Caco-2 (cell line): ENCODE data around the gene KPNA1. TPM values are rescaled to one million over a fixed set of nuclear protein-coding genes. Genes with fewer than 3 reads are reported as not detected.

ENCODE experiments used
- BruUV-seq: library from RNA; stranded (reverse); fragments of 400-500 nt; replicated peaks from 2 replicates; lab custom pipeline; 2021; lab: Mats Ljungman, UMichigan
- CTCF ChIA-PET: fragments of 300-600 bp; sonication (Branson Sonifier 250); formaldehyde crosslinking; loops from one replicate; lab custom pipeline; 2022; ENCODE audit warnings: antibody characterized with exemption; lab: Charles Lee
- POLR2A ChIA-PET: fragments of 300-600 bp; sonication (Branson Sonifier 250); formaldehyde crosslinking; loops from one replicate; lab custom pipeline; 2022; ENCODE audit warnings: antibody characterized with exemption; lab: Charles Lee
- DNase-seq, 2 experiments: peaks; one replicate each; pipeline versions ENCODE4 v3.0.0 to v3.0.0-alpha.2; 2020 to 2022
- H3K27me3 ChIP-seq: replicated peaks from 2 replicates; pipeline ENCODE4 v1.6.0; 2011; ENCODE audit warnings: low read length; ENCODE audit not compliant: control insufficient read depth, insufficient read depth
- H3K36me3 ChIP-seq: 2 replicates; pipeline ENCODE4 v1.5.1; 2011; ENCODE audit warnings: low read length; ENCODE audit not compliant: control insufficient read depth, insufficient read depth
- H3K4me1 ChIP-seq: fragments of 250-450 bp; sonication (Bioruptor Pico); 2 replicates; pipeline ENCODE4 v1.5.1; 2020; ENCODE audit warnings: mild to moderate bottlenecking
- H3K4me3 ChIP-seq: 2 replicates; pipeline ENCODE4 v1.5.1; 2011; ENCODE audit warnings: low read depth, mild to moderate bottlenecking, control low read depth, low read length
- H3K9me3 ChIP-seq: fragments of 250-450 bp; sonication (Bioruptor Pico); 2 replicates; pipeline ENCODE4 v1.5.1; 2020; ENCODE audit warnings: mild to moderate bottlenecking, moderate library complexity
- H3K27ac Mint-ChIP-seq: one replicate; pipeline ENCODE4 v1.8.0; 2022; ENCODE audit warnings: mixed read lengths; ENCODE audit not compliant: unreplicated experiment
- H3K27me3 Mint-ChIP-seq: one replicate; pipeline ENCODE4 v1.8.0; 2022; ENCODE audit warnings: mixed read lengths; ENCODE audit not compliant: insufficient read depth, unreplicated experiment
- H3K36me3 Mint-ChIP-seq: one replicate; pipeline ENCODE4 v1.8.0; 2022; ENCODE audit warnings: mild to moderate bottlenecking, mixed read lengths; ENCODE audit not compliant: insufficient read depth, unreplicated experiment
- H3K4me1 Mint-ChIP-seq: one replicate; pipeline ENCODE4 v1.8.0; 2022; ENCODE audit warnings: low read depth, mixed read lengths; ENCODE audit not compliant: unreplicated experiment
- H3K4me3 Mint-ChIP-seq: one replicate; pipeline ENCODE4 v1.8.0; 2022; ENCODE audit warnings: mild to moderate bottlenecking, moderate library complexity, mixed read lengths; ENCODE audit not compliant: unreplicated experiment
- H3K9me3 Mint-ChIP-seq: one replicate; pipeline ENCODE4 v1.8.0; 2022; ENCODE audit warnings: mixed read lengths; ENCODE audit not compliant: unreplicated experiment
- CTCF ChIP-seq, 2 experiments: fragments of 200-600 bp in 1 of 2; IDR thresholded peaks; 1 replicate in 1 of 2; 2 replicates in 1 of 2; pipeline versions ENCODE4 v1.5.1 to v1.8.0; 2011 to 2022; ENCODE audit warnings: antibody characterized with exemption in 1 of 2, control low read depth in 1 of 2, inconsistent platforms in 1 of 2, low read depth in 1 of 2, low read length in 1 of 2, mild to moderate bottlenecking in 1 of 2, moderate library complexity in 1 of 2; ENCODE audit not compliant: insufficient read depth in 1 of 2, severe bottlenecking in 1 of 2, unreplicated experiment in 1 of 2
- intact Hi-C: fragments of 100-400 bp; cut with micrococcal nuclease; formaldehyde crosslinking; loops from one replicate; pipeline ENCODE4 v1.10.0; 2022; ENCODE audit not compliant: unreplicated experiment
- total RNA-seq: library from RNA; stranded (reverse); gene quantifications from 2 replicates; pipeline ENCODE4 v1.2.3, GENCODE V29; 2022

KPNA1 gene
- total RNA-seq, 1 experiment from 2014 or later = 82.0 TPM

GRCh38 chr3:122415104-122415744 is 99.5 kb downstream of the KPNA1 start:
- intact Hi-C loops = no loop called here
- peaks cover 34% of the 10 kb centered on the region for H3K36me3 Mint-ChIP-seq
- no peaks in the 10 kb centered on the region; the same call in 1 of the 2 replicates for H3K4me1 ChIP-seq
- no peaks in the 10 kb centered on the region for H3K9me3 ChIP-seq
- no peaks in the 10 kb centered on the region for H3K27me3 ChIP-seq
- POLR2A ChIA-PET = interaction anchor here (0.5 to 1.9 kb wide), 3 partner anchors 26 to 572 kb away, joined by 3 to 19 read pairs (median 3); partner anchors contain the start of genes FAM162A and MIX23
- no peaks in the 10 kb centered on the region; the same call in 1 of the 2 replicates for H3K36me3 ChIP-seq
- no peak for TF ChIP-seq CTCF (IDR thresholded peaks at IDR 0.05; ENCODE audit: insufficient read depth in 1 of 2, low read depth in 1 of 2, low read length in 1 of 2, severe bottlenecking in 1 of 2, unreplicated experiment in 1 of 2)
- peak overlapping the region; percentile 96 for H3K4me3 Mint-ChIP-seq
- H3K4me1 Mint-ChIP-seq = peaks cover 12% of the 10 kb centered on the region
- peak overlapping the region; percentile 94 for H3K27ac Mint-ChIP-seq
- CTCF ChIA-PET = interaction anchor here (0.7 to 1.9 kb wide), 4 partner anchors 21 to 264 kb away, joined by 3 to 8 read pairs (median 3); partner anchors contain the start of gene FAM162A
- peak; percentile 51 to 53 for DNase-seq
- H3K4me3 ChIP-seq = peak overlapping the region; percentile 71
- TSS peak; percentile 74 for BruUV-seq
- H3K9me3 Mint-ChIP-seq = no peaks in the 10 kb centered on the region
- H3K27me3 Mint-ChIP-seq = no peaks in the 10 kb centered on the region

DNA sequence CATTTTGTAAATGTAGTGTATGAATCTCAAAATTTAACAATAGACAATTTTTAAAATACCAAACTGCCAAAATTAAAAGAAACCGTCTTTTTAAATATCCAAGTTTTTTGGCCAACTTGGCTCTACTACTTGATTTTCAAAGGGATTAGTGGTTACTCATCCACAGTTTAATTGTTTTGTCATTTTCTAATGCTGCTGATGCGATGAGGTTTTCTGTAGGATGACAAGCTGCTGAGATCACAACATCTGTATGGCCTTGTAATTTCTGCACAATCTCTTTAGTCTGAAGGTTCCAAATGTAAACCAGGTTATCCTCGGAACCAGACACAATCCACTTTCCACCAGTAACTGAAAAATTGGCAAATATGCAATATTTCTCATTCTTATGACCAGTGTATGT is 100.3 kb downstream of the KPNA1 start:
- Mint-ChIP-seq H3K9me3 (no peaks in the 10 kb centered on the region), H3K36me3 (peaks cover 30% of the 10 kb centered on the region), H3K27me3 (no peaks in the 10 kb centered on the region), H3K4me3 (peak overlapping the region; percentile 96), H3K4me1 (peaks cover 12% of the 10 kb centered on the region), H3K27ac (peak overlapping the region; percentile 94)
- Histone ChIP-seq H3K27me3 (no peaks in the 10 kb centered on the region), H3K36me3 (no peaks in the 10 kb centered on the region; the same call in 1 of the 2 replicates), H3K9me3 (no peaks in the 10 kb centered on the region), H3K4me3 (no peak overlapping the region; the same call in 1 of the 2 replicates), H3K4me1 (no peaks in the 10 kb centered on the region; the same call in 1 of the 2 replicates)
- BruUV-seq = no TSS peak
- intact Hi-C loops = no loop called here
- DNase-seq = no peak
- no peak for TF ChIP-seq CTCF (IDR thresholded peaks at IDR 0.05; ENCODE audit: insufficient read depth in 1 of 2, low read depth in 1 of 2, low read length in 1 of 2, severe bottlenecking in 1 of 2, unreplicated experiment in 1 of 2)
- ChIA-PET POLR2A (no interaction called here), CTCF (no interaction called here)

DNA sequence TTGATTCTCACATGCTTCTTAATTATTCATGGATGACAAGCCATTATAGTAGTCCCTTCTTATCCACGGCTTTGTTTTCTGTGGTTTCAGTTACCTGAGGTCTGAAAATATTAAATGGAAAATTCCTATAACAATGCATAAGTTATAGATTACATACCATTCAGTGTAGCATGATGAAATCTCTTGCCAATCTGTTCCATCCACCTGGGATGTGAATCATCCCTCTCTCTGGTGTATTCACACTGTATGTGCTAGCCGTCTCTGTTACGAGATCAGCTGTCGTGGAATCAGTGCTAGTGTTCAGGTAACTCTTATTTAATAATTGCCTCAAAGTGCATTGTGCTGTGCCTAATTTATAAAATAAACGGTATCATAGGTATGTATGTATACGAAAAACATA is 104.1 kb downstream of the KPNA1 start:
- Histone ChIP-seq H3K36me3 (no peaks in the 10 kb centered on the region; the same call in 1 of the 2 replicates), H3K4me1 (no peaks in the 10 kb centered on the region), H3K4me3 (no peak overlapping the region), H3K27me3 (no peaks in the 10 kb centered on the region), H3K9me3 (no peaks in the 10 kb centered on the region)
- peaks cover 18% of the 10 kb centered on the region for H3K36me3 Mint-ChIP-seq
- no peak for DNase-seq
- CTCF ChIA-PET = no interaction called here
- H3K27ac Mint-ChIP-seq = no peak overlapping the region
- H3K9me3 Mint-ChIP-seq = no peaks in the 10 kb centered on the region
- H3K4me1 Mint-ChIP-seq = peaks cover 12% of the 10 kb centered on the region
- TF ChIP-seq CTCF (IDR thresholded peaks at IDR 0.05; ENCODE audit: insufficient read depth in 1 of 2, low read depth in 1 of 2, low read length in 1 of 2, severe bottlenecking in 1 of 2, unreplicated experiment in 1 of 2) = no peak
- H3K27me3 Mint-ChIP-seq = no peaks in the 10 kb centered on the region
- intact Hi-C loops = no loop called here
- no TSS peak for BruUV-seq
- POLR2A ChIA-PET = no interaction called here
- no peak overlapping the region for H3K4me3 Mint-ChIP-seq
